Measurements from ENCODE around the gene SYNJ2. TPM values are rescaled to one million over a fixed set of nuclear protein-coding genes. Genes with fewer than 3 reads are reported as not detected.
A peak's percentile ranks its signal among the peaks of the same experiment; 100 is the strongest.

SYNJ2 gene
- total RNA-seq, 4 donors from 2014 or later, result 2.6 to 7.5 (median 5.5) TPM

- peak in 1 of 2 donors; percentile 66 for DNase-seq (ENCODE audit: low spot score in 2 of 2)
- H3K4me3 ChIP-seq (ENCODE audit: low read depth, poor library complexity, severe bottlenecking), result no peak overlapping the region
- WGBS, 2 donors, result 68 to 88% methylated on average over 10 to 15 of the region's 17 CpGs
- TF ChIP-seq POLR2A (IDR thresholded peaks at IDR 0.05) (no peak), CTCF (IDR thresholded peaks at IDR 0.05) (no peak)
- intact Hi-C loops (cut with DNase I; ENCODE audit: low total_unique reads), result no loop called here
Observed at GRCh38 chr6:158049055-158050028, 67.7 kb downstream of the SYNJ2 start.

GRCh38 chr6:158050107-158050735 is 68.6 kb downstream of the SYNJ2 start:
- TF ChIP-seq CTCF (IDR thresholded peaks at IDR 0.05) (no peak), POLR2A (IDR thresholded peaks at IDR 0.05) (no peak)
- intact Hi-C loops (cut with DNase I; ENCODE audit: low total_unique reads), result no loop called here
- WGBS, 2 donors, result 89 to 90% methylated on average over 7 to 8 of the region's 8 CpGs
- DNase-seq (ENCODE audit: low spot score in 2 of 2), result peak in 1 of 2 donors; percentile 40
- no peak overlapping the region for H3K4me3 ChIP-seq (ENCODE audit: low read depth, poor library complexity, severe bottlenecking)

- WGBS, 2 donors, result 73 to 89% methylated on average over 4 of the region's 4 CpGs
- TF ChIP-seq CTCF (IDR thresholded peaks at IDR 0.05) (no peak), POLR2A (IDR thresholded peaks at IDR 0.05) (no peak)
- intact Hi-C loops (cut with DNase I; ENCODE audit: low total_unique reads), result no loop called here
- no peak overlapping the region for H3K4me3 ChIP-seq (ENCODE audit: low read depth, poor library complexity, severe bottlenecking)
- no peak for DNase-seq (ENCODE audit: low spot score in 2 of 2)
Observed at GRCh38 chr6:158050955-158051354, 69.3 kb downstream of the SYNJ2 start.

- no peak for TF ChIP-seq CTCF (IDR thresholded peaks at IDR 0.05)
- TF ChIP-seq POLR2A (IDR thresholded peaks at IDR 0.05), result no peak
- H3K4me3 ChIP-seq (ENCODE audit: low read depth, poor library complexity, severe bottlenecking), result no peak overlapping the region
- WGBS, 2 donors, result 86 to 92% methylated on average over 2 of the region's 2 CpGs
- intact Hi-C loops (cut with DNase I; ENCODE audit: low total_unique reads), result no loop called here
- no peak for DNase-seq (ENCODE audit: low spot score in 2 of 2)
Observed at GRCh38 chr6:158051968-158052367, 70.3 kb downstream of the SYNJ2 start.

GRCh38 chr6:158053377-158054313 is 72.0 kb downstream of the SYNJ2 start:
- WGBS, 2 donors, result 44 to 45% methylated on average over 2 of the region's 2 CpGs
- DNase-seq (ENCODE audit: low spot score in 2 of 2), result peak in 1 of 2 donors; percentile 73
- H3K4me3 ChIP-seq (ENCODE audit: low read depth, poor library complexity, severe bottlenecking), result no peak overlapping the region
- TF ChIP-seq CTCF (IDR thresholded peaks at IDR 0.05), result no peak
- intact Hi-C loops (cut with DNase I; ENCODE audit: low total_unique reads), result no loop called here
